OCI-LY1 (cell line): ENCODE data around the gene NDRG4.

Experiments used
- H2AFZ ChIP-seq: fragments of 200-600 bp; sonication (generic), shearing (Covaris generic); 2 replicates; pipeline ENCODE4 v1.6.0; 2014; ENCODE audit warnings: antibody characterized with exemption, mild to moderate bottlenecking, low read length
- H3F3A ChIP-seq: fragments of 200-600 bp; sonication (generic), shearing (Covaris generic); 2 replicates; pipeline ENCODE4 v1.6.0; 2014; ENCODE audit warnings: mild to moderate bottlenecking, antibody characterized with exemption, low read length, moderate library complexity; ENCODE audit not compliant: insufficient read depth
- H3K27ac ChIP-seq: fragments of 200-600 bp; sonication (generic); 2 replicates; pipeline ENCODE4 v1.5.1; 2014; ENCODE audit warnings: low read length, mixed run types, mild to moderate bottlenecking, low read depth; ENCODE audit not compliant: poor library complexity, severe bottlenecking
- H3K27me3 ChIP-seq: fragments of 200-600 bp; sonication (generic); 2 replicates; pipeline ENCODE4 v1.6.0; 2014; ENCODE audit warnings: antibody characterized with exemption, mild to moderate bottlenecking, low read length, moderate library complexity; ENCODE audit not compliant: insufficient read depth
- H3K36me3 ChIP-seq: fragments of 200-600 bp; sonication (generic); 2 replicates; pipeline ENCODE4 v1.6.1; 2014; ENCODE audit warnings: mild to moderate bottlenecking, antibody characterized with exemption, low read length, moderate library complexity, mixed read lengths; ENCODE audit not compliant: insufficient read depth
- H3K4me1 ChIP-seq: fragments of 200-600 bp; sonication (generic); 2 replicates; pipeline ENCODE4 v1.5.1; 2014; ENCODE audit warnings: mild to moderate bottlenecking, low read length, moderate library complexity; ENCODE audit not compliant: insufficient read depth, severe bottlenecking
- H3K4me2 ChIP-seq: fragments of 200-600 bp; sonication (generic), shearing (Covaris generic); 2 replicates; pipeline ENCODE4 v1.6.1; 2014; ENCODE audit warnings: low read length
- H3K4me3 ChIP-seq: fragments of 200-600 bp; sonication (generic); 2 replicates; pipeline ENCODE4 v1.5.1; 2014; ENCODE audit warnings: low read length, low read depth, mild to moderate bottlenecking, mixed read lengths; ENCODE audit not compliant: poor library complexity, severe bottlenecking
- H3K79me2 ChIP-seq: fragments of 200-600 bp; shearing (Covaris generic); 2 replicates; pipeline ENCODE4 v1.6.1; 2016; ENCODE audit warnings: mixed run types, low read length, mixed read lengths; ENCODE audit not compliant: insufficient read depth
- H3K9ac ChIP-seq: fragments of 200-600 bp; sonication (generic), shearing (Covaris generic); 2 replicates; pipeline ENCODE4 v1.6.1; 2014; ENCODE audit warnings: mild to moderate bottlenecking, low read length, mixed read lengths
- H3K9me2 ChIP-seq: fragments of 200-600 bp; sonication (generic), shearing (Covaris generic); 2 replicates; pipeline ENCODE4 v1.6.1; 2014; ENCODE audit warnings: low read depth, mild to moderate bottlenecking, low read length, mixed read lengths
- H3K9me3 ChIP-seq: fragments of 200-600 bp; shearing (Covaris generic); 2 replicates; pipeline ENCODE4 v1.6.1; 2014; ENCODE audit warnings: low read length, mixed read lengths
- H4K20me1 ChIP-seq: fragments of 200-600 bp; sonication (generic), shearing (Covaris generic); 2 replicates; pipeline ENCODE4 v1.6.0; 2016; ENCODE audit warnings: mild to moderate bottlenecking, low read length; ENCODE audit not compliant: insufficient read depth
- CTCF ChIP-seq: fragments of 200-600 bp; sonication (generic), shearing (Covaris generic); IDR thresholded peaks from 2 replicates; pipeline ENCODE4 v1.5.1; 2017; ENCODE audit warnings: mild to moderate bottlenecking, antibody characterized with exemption, low read length, moderate library complexity, mixed read lengths
- EZH2 ChIP-seq: fragments of 200-600 bp; sonication (generic), shearing (Covaris generic); IDR thresholded peaks from 2 replicates; pipeline ENCODE4 v1.8.0; 2017; ENCODE audit warnings: borderline replicate concordance, mixed run types, mild to moderate bottlenecking, antibody characterized with exemption, low read length, moderate library complexity, mixed read lengths

NDRG4 gene

GRCh38 chr16:58510776-58511628, 11.1 kb downstream of the NDRG4 start:
- Histone ChIP-seq H3K27me3 (no peaks in the 10 kb centered on the region), H3K36me3 (no peaks in the 10 kb centered on the region; the same call in 1 of the 2 replicates), H3K79me2 (no peaks in the 10 kb centered on the region), H3K9me3 (no peaks in the 10 kb centered on the region), H3K9ac (no peak overlapping the region), H3K4me1 (peaks cover 9% of the 10 kb centered on the region), H3K4me2 (no peak overlapping the region), H3K9me2 (no peaks in the 10 kb centered on the region), H3K27ac (no peak overlapping the region), H2AFZ (no peak overlapping the region), H4K20me1 (no peaks in the 10 kb centered on the region), H3F3A (0 out of 2 replicates have a peak, but pooled peaks cover 4% of the 10 kb centered on the region), H3K4me3 (no peak overlapping the region)
- no peak for TF ChIP-seq CTCF
- no peak for TF ChIP-seq EZH2

GRCh38 chr16:58511933-58512815, 12.2 kb downstream of the NDRG4 start:
- peaks cover 20% of the 10 kb centered on the region for H3K4me1 ChIP-seq
- H3K27ac ChIP-seq: peak overlapping the region; percentile 3
- H3K4me2 ChIP-seq: no peak overlapping the region
- H3F3A ChIP-seq: 0 out of 2 replicates have a peak, but pooled peaks cover 4% of the 10 kb centered on the region
- no peaks in the 10 kb centered on the region for H3K27me3 ChIP-seq
- no peak overlapping the region for H3K9ac ChIP-seq
- no peaks in the 10 kb centered on the region for H3K9me3 ChIP-seq
- H3K4me3 ChIP-seq: no peak overlapping the region
- H3K9me2 ChIP-seq: no peaks in the 10 kb centered on the region
- no peaks in the 10 kb centered on the region for H3K79me2 ChIP-seq
- peaks cover 8% of the 10 kb centered on the region for H3K36me3 ChIP-seq
- H2AFZ ChIP-seq: no peak overlapping the region
- H4K20me1 ChIP-seq: no peaks in the 10 kb centered on the region
- TF ChIP-seq CTCF: peak; percentile 84
- no peak for TF ChIP-seq EZH2

- H3K27ac ChIP-seq: no peak overlapping the region
- no peak overlapping the region for H2AFZ ChIP-seq
- H3K9ac ChIP-seq: no peak overlapping the region
- TF ChIP-seq CTCF (no peak), EZH2 (no peak)
- H3K27me3 ChIP-seq: no peaks in the 10 kb centered on the region
- peaks cover 9% of the 10 kb centered on the region; the same call in 1 of the 2 replicates for H3F3A ChIP-seq
- no peaks in the 10 kb centered on the region for H3K79me2 ChIP-seq
- no peak overlapping the region for H3K4me3 ChIP-seq
- no peaks in the 10 kb centered on the region for H3K9me2 ChIP-seq
- H3K4me1 ChIP-seq: peaks cover 25% of the 10 kb centered on the region
- H4K20me1 ChIP-seq: no peaks in the 10 kb centered on the region
- H3K9me3 ChIP-seq: no peaks in the 10 kb centered on the region
- peaks cover 25% of the 10 kb centered on the region for H3K36me3 ChIP-seq
- no peak overlapping the region for H3K4me2 ChIP-seq
These were observed 13.9 kb downstream of the NDRG4 start for GRCh38 chr16:58513874-58514273.
